Hepatocyte (in vitro differentiated cells): Measurements from ENCODE around the gene ITGBL1. TPM values are rescaled to one million over a fixed set of nuclear protein-coding genes. Genes with fewer than 3 reads are reported as not detected.

Source experiments
- DNase-seq: peaks from one replicate; pipeline ENCODE4 v3.0.0-alpha.2; 2016; ENCODE audit warnings: low spot score
- H2AFZ ChIP-seq: fragments of 200-600 bp; sonication (generic); 2 replicates; pipeline ENCODE4 v1.6.0; 2016; ENCODE audit warnings: antibody characterized with exemption, mild to moderate bottlenecking
- H3K27ac ChIP-seq: fragments of 200-600 bp; sonication (generic); 2 replicates; pipeline ENCODE4 v1.5.1; 2016; ENCODE audit warnings: mild to moderate bottlenecking
- H3K27me3 ChIP-seq: fragments of 200-600 bp; sonication (generic); 2 replicates; pipeline ENCODE4 v1.6.1; 2016
- H3K36me3 ChIP-seq: fragments of 200-600 bp; sonication (generic); replicated peaks from 2 replicates; pipeline ENCODE4 v1.5.1; 2016; ENCODE audit warnings: low read depth; ENCODE audit not compliant: insufficient read depth
- H3K4me1 ChIP-seq: fragments of 200-600 bp; sonication (generic); 2 replicates; pipeline ENCODE4 v1.5.1; 2016; ENCODE audit warnings: mild to moderate bottlenecking, moderate library complexity; ENCODE audit not compliant: insufficient read depth
- H3K4me2 ChIP-seq: fragments of 200-600 bp; sonication (generic); 2 replicates; pipeline ENCODE4 v1.6.0; 2016
- H3K4me3 ChIP-seq: fragments of 200-600 bp; sonication (generic); 2 replicates; pipeline ENCODE4 v1.5.1; 2016; ENCODE audit warnings: mild to moderate bottlenecking
- H3K79me2 ChIP-seq: fragments of 200-600 bp; sonication (generic); 2 replicates; pipeline ENCODE4 v1.6.0; 2017; ENCODE audit warnings: mild to moderate bottlenecking
- H3K9me2 ChIP-seq: fragments of 200-600 bp; sonication (generic); replicated peaks from 2 replicates; pipeline ENCODE4 v1.6.0; 2017; ENCODE audit warnings: mild to moderate bottlenecking; ENCODE audit not compliant: insufficient read depth
- H3K9me3 ChIP-seq: fragments of 200-600 bp; sonication (generic); 2 replicates; pipeline ENCODE4 v1.5.1; 2016; ENCODE audit warnings: low read depth, mild to moderate bottlenecking
- H4K20me1 ChIP-seq: fragments of 200-600 bp; sonication (generic); 2 replicates; pipeline ENCODE4 v1.6.0; 2016; ENCODE audit warnings: mild to moderate bottlenecking; ENCODE audit not compliant: insufficient read depth, poor library complexity, severe bottlenecking
- EZH2 ChIP-seq: fragments of 200-600 bp; sonication (generic); IDR thresholded peaks from 2 replicates; pipeline ENCODE4 v1.6.1; 2016; ENCODE audit warnings: antibody characterized with exemption, mild to moderate bottlenecking, borderline replicate concordance
- EZH2phosphoT487 ChIP-seq: fragments of 200-600 bp; sonication (generic); IDR thresholded peaks from one replicate; pipeline ENCODE4 v1.6.1; 2018; ENCODE audit warnings: antibody characterized with exemption, mild to moderate bottlenecking, low read depth, moderate library complexity; ENCODE audit not compliant: unreplicated experiment, severe bottlenecking
- WGBS: methylation state at CpG from one replicate; pipeline ENCODE4 v1.1.6; 2016; ENCODE audit warnings: low lambda C conversion rate; ENCODE audit errors: missing lambda C conversion rate; 5-methylcytosine and 5-hydroxymethylcytosine counted together
- polyA plus RNA-seq: library from polyadenylated mRNA; unstranded; fragments of >200 nt; fragmentation: Nextera tagmentation; extraction: Ambion mirVana; gene quantifications from 2 replicates; pipeline ENCODE4 v1.2.1, GENCODE V29; 2016
- total RNA-seq: library from RNA; depleted of rRNA; stranded (reverse); fragments of >200 nt; gene quantifications from 2 replicates; pipeline ENCODE4 v1.2.3, GENCODE V29; 2014
- TF ChIP-seq, protein P1 (sequence below): fragments of 200-600 bp; sonication (generic); IDR thresholded peaks from 2 replicates; pipeline ENCODE4 v1.5.1; 2016; ENCODE audit warnings: antibody characterized with exemption, mild to moderate bottlenecking; ENCODE audit not compliant: poor library complexity

ITGBL1 gene
- total and polyA plus RNA-seq, 2 experiments from 2014 or later, result 0.33 TPM; not detected in 1

DNA sequence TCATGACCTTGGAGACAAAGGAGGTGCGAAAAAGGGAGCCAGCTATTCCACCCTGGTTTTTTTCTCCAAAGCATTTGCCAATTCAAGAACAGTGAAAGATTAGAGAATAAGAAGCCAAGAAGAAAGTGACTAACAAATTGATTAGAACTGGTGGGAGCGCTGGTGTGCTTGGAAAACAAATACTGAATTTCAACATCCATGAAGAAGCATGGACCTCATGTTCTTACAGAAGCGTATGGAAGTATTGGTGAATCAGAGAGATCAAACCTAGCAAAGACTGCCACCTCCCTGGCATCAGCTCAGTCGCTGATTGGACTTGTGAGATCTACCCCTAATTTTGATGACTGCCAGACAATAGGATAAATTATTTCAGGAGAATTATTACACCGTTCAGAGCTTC is 195.3 kb downstream of the ITGBL1 start:
- Histone ChIP-seq H3K4me3 (no peak overlapping the region), H3K27me3 (no peaks in the 10 kb centered on the region), H2AFZ (no peak overlapping the region), H3K4me2 (no peak overlapping the region), H3K4me1 (no peaks in the 10 kb centered on the region), H3K36me3 (no peaks in the 10 kb centered on the region), H3K9me2 (no peaks in the 10 kb centered on the region), H3K79me2 (no peaks in the 10 kb centered on the region), H4K20me1 (no peaks in the 10 kb centered on the region), H3K27ac (no peak overlapping the region), H3K9me3 (no peaks in the 10 kb centered on the region)
- WGBS, result 86% methylated on average over 5 of the region's 5 CpGs
- no peak for DNase-seq
- TF ChIP-seq, protein P1, sequence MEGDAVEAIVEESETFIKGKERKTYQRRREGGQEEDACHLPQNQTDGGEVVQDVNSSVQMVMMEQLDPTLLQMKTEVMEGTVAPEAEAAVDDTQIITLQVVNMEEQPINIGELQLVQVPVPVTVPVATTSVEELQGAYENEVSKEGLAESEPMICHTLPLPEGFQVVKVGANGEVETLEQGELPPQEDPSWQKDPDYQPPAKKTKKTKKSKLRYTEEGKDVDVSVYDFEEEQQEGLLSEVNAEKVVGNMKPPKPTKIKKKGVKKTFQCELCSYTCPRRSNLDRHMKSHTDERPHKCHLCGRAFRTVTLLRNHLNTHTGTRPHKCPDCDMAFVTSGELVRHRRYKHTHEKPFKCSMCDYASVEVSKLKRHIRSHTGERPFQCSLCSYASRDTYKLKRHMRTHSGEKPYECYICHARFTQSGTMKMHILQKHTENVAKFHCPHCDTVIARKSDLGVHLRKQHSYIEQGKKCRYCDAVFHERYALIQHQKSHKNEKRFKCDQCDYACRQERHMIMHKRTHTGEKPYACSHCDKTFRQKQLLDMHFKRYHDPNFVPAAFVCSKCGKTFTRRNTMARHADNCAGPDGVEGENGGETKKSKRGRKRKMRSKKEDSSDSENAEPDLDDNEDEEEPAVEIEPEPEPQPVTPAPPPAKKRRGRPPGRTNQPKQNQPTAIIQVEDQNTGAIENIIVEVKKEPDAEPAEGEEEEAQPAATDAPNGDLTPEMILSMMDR, result no peak
- TF ChIP-seq EZH2 (no peak), EZH2phosphoT487 (no peak)

DNA sequence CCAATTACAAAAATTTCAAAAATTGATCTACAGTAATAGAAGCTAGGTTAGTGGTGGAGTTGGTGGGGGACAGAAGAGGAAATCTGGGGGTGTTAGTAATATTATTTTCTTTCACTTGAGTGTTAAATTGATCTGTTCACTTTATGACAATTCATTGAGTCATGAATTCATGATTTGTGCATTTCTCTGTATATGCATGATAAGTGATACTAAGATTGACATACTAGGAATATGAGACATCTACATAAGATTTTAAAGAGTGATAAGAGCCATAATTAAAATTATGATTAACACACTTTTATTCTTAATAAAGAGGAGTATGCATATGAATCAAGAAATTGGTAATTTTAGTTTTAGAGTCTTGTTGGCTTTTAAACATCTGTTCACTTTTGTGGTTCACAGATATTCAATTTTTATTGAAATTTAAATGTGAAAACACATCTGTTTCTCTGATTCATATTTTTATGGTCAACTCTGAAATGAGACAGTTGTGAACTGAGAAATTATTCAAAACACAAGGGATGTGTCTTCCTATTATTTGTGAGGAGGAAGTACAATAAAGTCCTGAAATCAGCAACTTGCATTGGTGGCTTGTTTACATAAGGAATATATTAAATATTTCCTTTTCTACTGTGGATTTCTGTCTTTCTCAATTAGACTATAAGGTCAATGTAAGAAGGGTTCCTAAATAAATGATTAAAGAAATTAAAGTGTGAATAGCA is 196.5 kb downstream of the ITGBL1 start:
- Histone ChIP-seq H3K27ac (no peak overlapping the region), H3K36me3 (no peaks in the 10 kb centered on the region), H3K27me3 (no peaks in the 10 kb centered on the region), H4K20me1 (no peaks in the 10 kb centered on the region), H3K4me2 (no peak overlapping the region), H3K79me2 (no peaks in the 10 kb centered on the region), H2AFZ (no peak overlapping the region), H3K4me3 (no peak overlapping the region), H3K9me2 (no peaks in the 10 kb centered on the region), H3K4me1 (no peaks in the 10 kb centered on the region), H3K9me3 (no peaks in the 10 kb centered on the region)
- TF ChIP-seq EZH2phosphoT487 (no peak), EZH2 (no peak)
- TF ChIP-seq, protein P1, result no peak
- no peak for DNase-seq

DNA sequence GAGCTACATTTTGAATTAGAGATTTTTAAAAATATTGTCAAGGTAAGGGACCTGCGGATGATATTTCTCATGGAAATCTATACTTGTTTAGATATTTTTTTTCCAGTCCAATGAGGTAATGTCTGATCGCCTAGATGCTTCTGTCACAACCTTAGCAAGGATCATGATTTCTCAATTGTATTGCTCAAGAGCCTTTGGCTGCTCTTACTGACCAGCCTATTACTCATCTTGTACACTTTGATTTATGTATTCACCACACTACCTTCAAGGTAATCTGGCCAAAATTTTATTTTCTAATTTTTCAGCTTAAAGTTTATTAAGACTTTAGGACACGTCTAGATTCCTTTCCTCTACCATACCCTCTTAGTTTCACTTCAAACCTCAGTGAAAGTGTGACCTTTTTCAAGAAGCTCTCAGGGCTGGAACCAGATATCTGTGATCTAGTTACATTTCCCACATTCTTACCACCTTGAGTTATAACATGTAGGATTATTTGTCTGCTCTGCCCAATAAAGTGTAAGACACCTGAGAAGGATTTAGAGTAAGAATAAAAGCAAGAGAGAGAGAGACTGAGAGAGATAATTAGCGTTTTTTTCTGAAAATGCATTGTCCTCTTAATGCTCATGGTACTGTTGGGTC is 197.1 kb downstream of the ITGBL1 start:
- Histone ChIP-seq H3K4me1 (no peaks in the 10 kb centered on the region), H3K9me2 (no peaks in the 10 kb centered on the region), H3K9me3 (no peaks in the 10 kb centered on the region), H3K4me3 (no peak overlapping the region), H3K36me3 (no peaks in the 10 kb centered on the region), H3K27ac (no peak overlapping the region), H2AFZ (no peak overlapping the region), H4K20me1 (no peaks in the 10 kb centered on the region), H3K27me3 (no peaks in the 10 kb centered on the region), H3K4me2 (no peak overlapping the region), H3K79me2 (no peaks in the 10 kb centered on the region)
- peak; percentile 5 for DNase-seq
- 82% methylated on average over 4 of the region's 4 CpGs for WGBS
- TF ChIP-seq EZH2 (no peak), EZH2phosphoT487 (no peak)
- TF ChIP-seq, protein P1, result no peak
